WTC11 (cell line): ENCODE measurements around the gene SMG7. TPM values are rescaled to one million over a fixed set of nuclear protein-coding genes. Genes with fewer than 3 reads are reported as not detected.

Experiments used
- ATAC-seq: fragments of 200-7000 bp; cut with Tn5 transposase; 2 replicates; pipeline ENCODE4 v1.10.0; 2021; ENCODE audit warnings: mild to moderate bottlenecking, moderate library complexity
- CTCF ChIA-PET: fragments of 300-600 bp; sonication (Branson Sonifier 250); formaldehyde crosslinking; loops from one replicate; lab custom pipeline; 2021; ENCODE audit warnings: antibody characterized with exemption; lab: Charles Lee
- POLR2A ChIA-PET: fragments of 350-600 bp; sonication (Branson Sonifier 250); formaldehyde crosslinking; loops from one replicate; lab custom pipeline; 2021; ENCODE audit warnings: antibody characterized with exemption; lab: Charles Lee
- DNase-seq: peaks from one replicate; pipeline ENCODE4 v3.0.0; 2021; ENCODE audit warnings: low spot score
- H3K27ac Mint-ChIP-seq: 2 replicates; pipeline ENCODE4 v1.8.0; 2021; ENCODE audit warnings: mixed read lengths
- H3K27me3 Mint-ChIP-seq: 2 replicates; pipeline ENCODE4 v1.8.0; 2021; ENCODE audit warnings: low read depth, mild to moderate bottlenecking, moderate library complexity, mixed read lengths
- H3K36me3 Mint-ChIP-seq: 2 replicates; pipeline ENCODE4 v1.8.0; 2021; ENCODE audit warnings: mixed read lengths
- H3K4me1 Mint-ChIP-seq: 2 replicates; pipeline ENCODE4 v1.8.0; 2022; ENCODE audit warnings: mixed read lengths
- H3K4me3 Mint-ChIP-seq: 2 replicates; pipeline ENCODE4 v1.8.0; 2021; ENCODE audit warnings: mild to moderate bottlenecking, moderate library complexity, mixed read lengths
- H3K9me3 Mint-ChIP-seq: 2 replicates; pipeline ENCODE4 v1.8.0; 2021; ENCODE audit warnings: mixed read lengths
- ATF1 ChIP-seq: sonication (generic); formaldehyde crosslinking; IDR thresholded peaks from 2 replicates; pipeline ENCODE4 v1.8.1; 2023; ENCODE audit warnings: mild to moderate bottlenecking, moderate library complexity, missing genetic modification reagents
- CREM ChIP-seq: sonication (generic); formaldehyde crosslinking; IDR thresholded peaks from 2 replicates; pipeline ENCODE4 v1.8.1; 2022; ENCODE audit warnings: mild to moderate bottlenecking, missing genetic modification reagents, moderate library complexity
- ELF4 ChIP-seq: sonication (generic); formaldehyde crosslinking; IDR thresholded peaks from 2 replicates; pipeline ENCODE4 v1.8.1; 2022; ENCODE audit warnings: low read depth, mild to moderate bottlenecking, moderate library complexity, missing genetic modification reagents
- ERG ChIP-seq: fragments of 250-450 bp; sonication (Bioruptor Pico); IDR thresholded peaks from 2 replicates; pipeline ENCODE4 v1.8.0; 2021; ENCODE audit warnings: mild to moderate bottlenecking
- GABPB1 ChIP-seq: sonication (generic); formaldehyde crosslinking; IDR thresholded peaks from 2 replicates; pipeline ENCODE4 v1.8.1; 2023; ENCODE audit warnings: mild to moderate bottlenecking, missing genetic modification reagents
- IRF2 ChIP-seq: sonication (generic); formaldehyde crosslinking; IDR thresholded peaks from 2 replicates; pipeline ENCODE4 v1.8.0; 2022; ENCODE audit warnings: low read depth, missing genetic modification reagents, borderline replicate concordance
- JAZF1 ChIP-seq: fragments of 250-450 bp; sonication (Bioruptor Pico); IDR thresholded peaks from 2 replicates; pipeline ENCODE4 v1.9.0; 2021; ENCODE audit warnings: moderate library complexity, mild to moderate bottlenecking, inconsistent platforms
- JUN ChIP-seq: sonication (generic); formaldehyde crosslinking; IDR thresholded peaks from 2 replicates; pipeline ENCODE4 v1.8.0; 2023; ENCODE audit warnings: mild to moderate bottlenecking, missing genetic modification reagents
- KAT7 ChIP-seq: sonication (generic); formaldehyde crosslinking; IDR thresholded peaks from 2 replicates; pipeline ENCODE4 v1.8.1; 2023; ENCODE audit warnings: missing genetic modification reagents, mild to moderate bottlenecking, borderline replicate concordance
- MAX ChIP-seq: sonication (generic); formaldehyde crosslinking; IDR thresholded peaks from 2 replicates; pipeline ENCODE4 v1.8.0; 2022; ENCODE audit warnings: mild to moderate bottlenecking, missing genetic modification reagents
- NR1H2 ChIP-seq: sonication (generic); formaldehyde crosslinking; IDR thresholded peaks from 2 replicates; pipeline ENCODE4 v1.9.0; 2021; ENCODE audit warnings: mild to moderate bottlenecking, moderate library complexity, missing genetic modification reagents
- NR3C1 ChIP-seq: sonication (generic); formaldehyde crosslinking; conservative IDR thresholded peaks from 2 replicates; pipeline ENCODE4 v1.8.1; 2023; ENCODE audit warnings: low read depth, mild to moderate bottlenecking, missing genetic modification reagents
- USF2 ChIP-seq: sonication (generic); formaldehyde crosslinking; IDR thresholded peaks from 2 replicates; pipeline ENCODE4 v1.8.1; 2023; ENCODE audit warnings: mild to moderate bottlenecking, missing genetic modification reagents, moderate library complexity
- ZNF281 ChIP-seq: sonication (generic); formaldehyde crosslinking; IDR thresholded peaks from 2 replicates; pipeline ENCODE4 v1.8.0; 2023; ENCODE audit warnings: mild to moderate bottlenecking, missing genetic modification reagents
- total RNA-seq: library from RNA; stranded (reverse); gene quantifications from 3 replicates; pipeline ENCODE4 v1.2.3, GENCODE V29; 2021
- TF ChIP-seq, protein P1 (sequence below): sonication (generic); formaldehyde crosslinking; IDR thresholded peaks from 2 replicates; pipeline ENCODE4 v1.8.1; 2022; ENCODE audit warnings: mild to moderate bottlenecking, missing genetic modification reagents, moderate library complexity, borderline replicate concordance
- TF ChIP-seq, protein P2 (sequence below): fragments of 200-600 bp; IDR thresholded peaks from 2 replicates; pipeline ENCODE4 v1.8.0; 2022; ENCODE audit warnings: antibody characterized with exemption
- TF ChIP-seq, protein P3 (sequence below): sonication (generic); formaldehyde crosslinking; IDR thresholded peaks from 2 replicates; pipeline ENCODE4 v1.8.0; 2023; ENCODE audit warnings: missing genetic modification reagents, mild to moderate bottlenecking, borderline replicate concordance

The SMG7 gene
- total RNA-seq, 1 experiment from 2014 or later = 57.8 TPM

- DNase-seq (no peak), ATAC-seq (no peak)
- H3K27ac Mint-ChIP-seq = no peak overlapping the region
- H3K36me3 Mint-ChIP-seq = peaks cover 28% of the 10 kb centered on the region
- ChIA-PET CTCF (no interaction called here), POLR2A (no interaction called here)
- H3K4me1 Mint-ChIP-seq = peaks cover 13% of the 10 kb centered on the region
- no peaks in the 10 kb centered on the region for H3K27me3 Mint-ChIP-seq
- H3K4me3 Mint-ChIP-seq = no peak overlapping the region
- TF ChIP-seq USF2 (no peak), JUN (CRISPR knock-in tag) (no peak), ZNF281 (no peak), MAX (no peak), KAT7 (CRISPR knock-in tag) (no peak), NR3C1 (no peak), GABPB1 (no peak), ATF1 (CRISPR knock-in tag) (no peak), NR1H2 (CRISPR knock-in tag) (no peak), JAZF1 (CRISPR knock-in tag) (no peak)
- TF ChIP-seq, protein P1, sequence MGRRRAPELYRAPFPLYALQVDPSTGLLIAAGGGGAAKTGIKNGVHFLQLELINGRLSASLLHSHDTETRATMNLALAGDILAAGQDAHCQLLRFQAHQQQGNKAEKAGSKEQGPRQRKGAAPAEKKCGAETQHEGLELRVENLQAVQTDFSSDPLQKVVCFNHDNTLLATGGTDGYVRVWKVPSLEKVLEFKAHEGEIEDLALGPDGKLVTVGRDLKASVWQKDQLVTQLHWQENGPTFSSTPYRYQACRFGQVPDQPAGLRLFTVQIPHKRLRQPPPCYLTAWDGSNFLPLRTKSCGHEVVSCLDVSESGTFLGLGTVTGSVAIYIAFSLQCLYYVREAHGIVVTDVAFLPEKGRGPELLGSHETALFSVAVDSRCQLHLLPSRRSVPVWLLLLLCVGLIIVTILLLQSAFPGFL (CRISPR knock-in tag) = no peak
- TF ChIP-seq, protein P2, sequence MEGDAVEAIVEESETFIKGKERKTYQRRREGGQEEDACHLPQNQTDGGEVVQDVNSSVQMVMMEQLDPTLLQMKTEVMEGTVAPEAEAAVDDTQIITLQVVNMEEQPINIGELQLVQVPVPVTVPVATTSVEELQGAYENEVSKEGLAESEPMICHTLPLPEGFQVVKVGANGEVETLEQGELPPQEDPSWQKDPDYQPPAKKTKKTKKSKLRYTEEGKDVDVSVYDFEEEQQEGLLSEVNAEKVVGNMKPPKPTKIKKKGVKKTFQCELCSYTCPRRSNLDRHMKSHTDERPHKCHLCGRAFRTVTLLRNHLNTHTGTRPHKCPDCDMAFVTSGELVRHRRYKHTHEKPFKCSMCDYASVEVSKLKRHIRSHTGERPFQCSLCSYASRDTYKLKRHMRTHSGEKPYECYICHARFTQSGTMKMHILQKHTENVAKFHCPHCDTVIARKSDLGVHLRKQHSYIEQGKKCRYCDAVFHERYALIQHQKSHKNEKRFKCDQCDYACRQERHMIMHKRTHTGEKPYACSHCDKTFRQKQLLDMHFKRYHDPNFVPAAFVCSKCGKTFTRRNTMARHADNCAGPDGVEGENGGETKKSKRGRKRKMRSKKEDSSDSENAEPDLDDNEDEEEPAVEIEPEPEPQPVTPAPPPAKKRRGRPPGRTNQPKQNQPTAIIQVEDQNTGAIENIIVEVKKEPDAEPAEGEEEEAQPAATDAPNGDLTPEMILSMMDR = no peak
- no peaks in the 10 kb centered on the region for H3K9me3 Mint-ChIP-seq
Observed at GRCh38 chr1:183517401-183517800, 45.1 kb downstream of the SMG7 start.

GRCh38 chr1:183520379-183520778 lies 48.1 kb downstream of the SMG7 start:
- Mint-ChIP-seq H3K4me1 (no peaks in the 10 kb centered on the region), H3K36me3 (peaks cover 30% of the 10 kb centered on the region), H3K27ac (no peak overlapping the region), H3K9me3 (no peaks in the 10 kb centered on the region), H3K4me3 (no peak overlapping the region), H3K27me3 (no peaks in the 10 kb centered on the region)
- CTCF ChIA-PET = no interaction called here
- TF ChIP-seq USF2 (no peak), ERG (CRISPR knock-in tag) (no peak), CREM (CRISPR knock-in tag) (no peak), KAT7 (CRISPR knock-in tag) (no peak), ELF4 (no peak), JUN (CRISPR knock-in tag) (no peak), IRF2 (CRISPR knock-in tag) (no peak)
- TF ChIP-seq, protein P3, sequence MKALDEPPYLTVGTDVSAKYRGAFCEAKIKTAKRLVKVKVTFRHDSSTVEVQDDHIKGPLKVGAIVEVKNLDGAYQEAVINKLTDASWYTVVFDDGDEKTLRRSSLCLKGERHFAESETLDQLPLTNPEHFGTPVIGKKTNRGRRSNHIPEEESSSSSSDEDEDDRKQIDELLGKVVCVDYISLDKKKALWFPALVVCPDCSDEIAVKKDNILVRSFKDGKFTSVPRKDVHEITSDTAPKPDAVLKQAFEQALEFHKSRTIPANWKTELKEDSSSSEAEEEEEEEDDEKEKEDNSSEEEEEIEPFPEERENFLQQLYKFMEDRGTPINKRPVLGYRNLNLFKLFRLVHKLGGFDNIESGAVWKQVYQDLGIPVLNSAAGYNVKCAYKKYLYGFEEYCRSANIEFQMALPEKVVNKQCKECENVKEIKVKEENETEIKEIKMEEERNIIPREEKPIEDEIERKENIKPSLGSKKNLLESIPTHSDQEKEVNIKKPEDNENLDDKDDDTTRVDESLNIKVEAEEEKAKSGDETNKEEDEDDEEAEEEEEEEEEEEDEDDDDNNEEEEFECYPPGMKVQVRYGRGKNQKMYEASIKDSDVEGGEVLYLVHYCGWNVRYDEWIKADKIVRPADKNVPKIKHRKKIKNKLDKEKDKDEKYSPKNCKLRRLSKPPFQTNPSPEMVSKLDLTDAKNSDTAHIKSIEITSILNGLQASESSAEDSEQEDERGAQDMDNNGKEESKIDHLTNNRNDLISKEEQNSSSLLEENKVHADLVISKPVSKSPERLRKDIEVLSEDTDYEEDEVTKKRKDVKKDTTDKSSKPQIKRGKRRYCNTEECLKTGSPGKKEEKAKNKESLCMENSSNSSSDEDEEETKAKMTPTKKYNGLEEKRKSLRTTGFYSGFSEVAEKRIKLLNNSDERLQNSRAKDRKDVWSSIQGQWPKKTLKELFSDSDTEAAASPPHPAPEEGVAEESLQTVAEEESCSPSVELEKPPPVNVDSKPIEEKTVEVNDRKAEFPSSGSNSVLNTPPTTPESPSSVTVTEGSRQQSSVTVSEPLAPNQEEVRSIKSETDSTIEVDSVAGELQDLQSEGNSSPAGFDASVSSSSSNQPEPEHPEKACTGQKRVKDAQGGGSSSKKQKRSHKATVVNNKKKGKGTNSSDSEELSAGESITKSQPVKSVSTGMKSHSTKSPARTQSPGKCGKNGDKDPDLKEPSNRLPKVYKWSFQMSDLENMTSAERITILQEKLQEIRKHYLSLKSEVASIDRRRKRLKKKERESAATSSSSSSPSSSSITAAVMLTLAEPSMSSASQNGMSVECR (CRISPR knock-in tag) = no peak
- TF ChIP-seq, protein P1 (CRISPR knock-in tag) = no peak
- POLR2A ChIA-PET = no interaction called here
- DNase-seq (no peak), ATAC-seq (no peak)
